Measurements from ENCODE around the gene POLR1A. TPM values are rescaled to one million over a fixed set of nuclear protein-coding genes. Genes with fewer than 3 reads are reported as not detected.

Gene POLR1A
- total and polyA plus RNA-seq, 2 donors (not counting 3 experiments of a cell fraction or from before 2014, with no cell fraction given) = 7.6 to 40.7 TPM

- DNase-seq (ENCODE audit: low read depth, low spot score) (no peak), FAIRE-seq (no peak)
- ChIA-PET POLR2A (no interaction called here), CTCF (interaction anchor here (1.2 kb wide), 1 partner anchor 115 kb away, joined by 4 read pairs; no protein-coding TSS in a partner anchor)
- Histone ChIP-seq H3K9me1 (replicated peaks; ENCODE audit: control insufficient read depth, extremely low read depth, insufficient read depth, low read length) (no peaks in the 10 kb centered on the region), H3K79me2 (ENCODE audit: control insufficient read depth, insufficient read depth, low read length) (no peaks in the 10 kb centered on the region), H2AFZ (ENCODE audit: low read depth, low read length) (no peak overlapping the region), H3K9ac (replicated peaks; ENCODE audit: extremely low read depth, insufficient read depth, low read length) (no peak overlapping the region), H3K4me1 (ENCODE audit: control insufficient read depth, extremely low read depth, insufficient read depth, low read length) (peaks cover 12% of the 10 kb centered on the region), H3K27me3 (ENCODE audit: control insufficient read depth in 2 of 2, insufficient read depth in 2 of 2, low read length in 2 of 2) (no peaks in the 10 kb centered on the region), H3K4me3 (replicated peaks in 1 of 3; ENCODE audit: insufficient read depth in 1 of 3, low read depth in 1 of 3, low read length in 3 of 3) (no peak overlapping the region), H4K20me1 (replicated peaks; ENCODE audit: control insufficient read depth, extremely low read depth, insufficient read depth, low read length) (no peaks in the 10 kb centered on the region), H3K4me2 (ENCODE audit: insufficient read depth, low read length) (no peak overlapping the region), H3K27ac (ENCODE audit: insufficient read depth, low read depth, low read length) (no peak overlapping the region), H3K36me3 (ENCODE audit: control insufficient read depth in 2 of 2, extremely low read depth in 1 of 2, insufficient read depth in 2 of 2, low read length in 2 of 2) (no peaks in the 10 kb centered on the region), H3K9me3 (replicated peaks; ENCODE audit: control insufficient read depth, insufficient read depth, low read length) (no peaks in the 10 kb centered on the region)
- no TSS peak for BruUV-seq (replicated peaks)
- intact Hi-C loops (cut with micrococcal nuclease) = no loop called here
- TF ChIP-seq JUN (IDR thresholded peaks at IDR 0.05; ENCODE audit: borderline replicate concordance, insufficient read depth, insufficient read length, low read depth) = no peak
- TF ChIP-seq FOS (IDR thresholded peaks at IDR 0.05; ENCODE audit: borderline replicate concordance, insufficient read depth, low read length) = no peak
- no peak for TF ChIP-seq CTCF (IDR thresholded peaks at IDR 0.05; ENCODE audit: extremely low read depth in 1 of 2, insufficient read depth in 1 of 2, low read depth in 1 of 2, low read length in 2 of 2)
- TF ChIP-seq POLR2A (IDR thresholded peaks at IDR 0.05; ENCODE audit: low read depth, low read length) = no peak
- no peak for TF ChIP-seq MYC (IDR thresholded peaks at IDR 0.05; ENCODE audit: low read depth, low read length)
- TF ChIP-seq GATA2 (IDR thresholded peaks at IDR 0.05; ENCODE audit: insufficient read depth, insufficient read length, low read depth, low read length) = no peak
- TF ChIP-seq MAX (IDR thresholded peaks at IDR 0.05; ENCODE audit: insufficient read depth, insufficient read length) = no peak
- TF ChIP-seq EZH2 (IDR thresholded peaks at IDR 0.05; ENCODE audit: borderline replicate concordance, low read depth, low read length, severe bottlenecking) = no peak
- no peak for TF ChIP-seq POLR2AphosphoS5 (IDR thresholded peaks at IDR 0.05; ENCODE audit: insufficient read depth, low read depth, low read length)
- dilution Hi-C loops (cut with MboI; ENCODE audit: extremely low pct_ligation_motif_present, low sequenced_read_pairs) = no loop called here
Measured at GRCh38 chr2:86003967-86004366, 101.7 kb downstream of the POLR1A start.

Measured in endothelial cell of umbilical vein (primary cell).